DND-41 (cell line): ENCODE measurements around the gene CNKSR2.

Source experiments
- EZH2 ChIP-seq: IDR thresholded peaks from 3 replicates; pipeline ENCODE4 v1.6.1; 2012; ENCODE audit warnings: borderline replicate concordance, low read depth, mild to moderate bottlenecking, moderate library complexity, low read length, inconsistent platforms; ENCODE audit not compliant: severe bottlenecking
- TF ChIP-seq, protein P1 (sequence below): IDR thresholded peaks from 2 replicates; pipeline ENCODE4 v1.5.1; 2012; ENCODE audit warnings: borderline replicate concordance, low read length, moderate library complexity, mild to moderate bottlenecking; ENCODE audit not compliant: poor library complexity, severe bottlenecking; ENCODE audit errors: extremely low read depth

DNA sequence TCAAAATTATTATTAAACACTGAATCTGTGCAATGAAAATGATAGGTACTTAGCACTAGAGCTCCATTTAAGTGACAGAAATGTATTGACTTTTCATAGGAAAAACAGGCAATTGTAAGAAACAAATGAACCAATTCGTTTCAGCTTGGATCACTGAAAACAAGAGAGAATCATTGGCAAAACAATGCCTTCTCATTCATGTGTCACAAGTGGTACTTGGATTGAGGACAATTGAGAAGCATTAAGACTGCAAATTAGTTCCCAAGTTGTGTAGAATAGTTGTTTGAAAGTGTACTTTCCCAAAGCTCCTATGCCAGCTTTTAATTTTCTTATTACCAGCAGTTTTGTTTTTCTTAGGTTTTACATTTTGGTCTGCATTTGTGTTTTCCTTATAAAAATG, 20.6 kb downstream of the CNKSR2 start:
- TF ChIP-seq, protein P1, sequence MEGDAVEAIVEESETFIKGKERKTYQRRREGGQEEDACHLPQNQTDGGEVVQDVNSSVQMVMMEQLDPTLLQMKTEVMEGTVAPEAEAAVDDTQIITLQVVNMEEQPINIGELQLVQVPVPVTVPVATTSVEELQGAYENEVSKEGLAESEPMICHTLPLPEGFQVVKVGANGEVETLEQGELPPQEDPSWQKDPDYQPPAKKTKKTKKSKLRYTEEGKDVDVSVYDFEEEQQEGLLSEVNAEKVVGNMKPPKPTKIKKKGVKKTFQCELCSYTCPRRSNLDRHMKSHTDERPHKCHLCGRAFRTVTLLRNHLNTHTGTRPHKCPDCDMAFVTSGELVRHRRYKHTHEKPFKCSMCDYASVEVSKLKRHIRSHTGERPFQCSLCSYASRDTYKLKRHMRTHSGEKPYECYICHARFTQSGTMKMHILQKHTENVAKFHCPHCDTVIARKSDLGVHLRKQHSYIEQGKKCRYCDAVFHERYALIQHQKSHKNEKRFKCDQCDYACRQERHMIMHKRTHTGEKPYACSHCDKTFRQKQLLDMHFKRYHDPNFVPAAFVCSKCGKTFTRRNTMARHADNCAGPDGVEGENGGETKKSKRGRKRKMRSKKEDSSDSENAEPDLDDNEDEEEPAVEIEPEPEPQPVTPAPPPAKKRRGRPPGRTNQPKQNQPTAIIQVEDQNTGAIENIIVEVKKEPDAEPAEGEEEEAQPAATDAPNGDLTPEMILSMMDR: no peak
- no peak for TF ChIP-seq EZH2
